Measurements from ENCODE around the gene ZNF804A. TPM values are rescaled to one million over a fixed set of nuclear protein-coding genes. Genes with fewer than 3 reads are reported as not detected.

The ZNF804A gene
- total and polyA plus RNA-seq, 4 donors: 0.17 to 0.52 (median 0.26) TPM

DNA sequence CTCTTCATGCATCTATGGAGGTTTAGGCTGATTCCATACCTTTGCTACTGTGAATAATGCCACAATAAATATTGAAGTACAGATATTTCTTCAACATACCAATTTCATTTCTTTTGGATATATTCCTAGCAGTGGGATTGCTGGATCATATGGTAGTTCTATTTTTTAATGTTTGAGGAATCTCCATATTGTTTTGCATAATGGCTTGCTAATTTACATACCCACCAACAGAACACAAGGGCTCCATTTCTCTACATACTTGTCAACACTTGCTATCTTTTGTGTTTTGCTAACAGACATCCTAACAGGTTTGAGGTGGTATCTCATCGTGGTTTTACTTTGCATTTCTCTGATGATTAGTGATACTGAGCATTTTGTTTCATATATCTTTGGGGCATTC lies 253.2 kb downstream of the ZNF804A start:
- TF ChIP-seq, protein P1, sequence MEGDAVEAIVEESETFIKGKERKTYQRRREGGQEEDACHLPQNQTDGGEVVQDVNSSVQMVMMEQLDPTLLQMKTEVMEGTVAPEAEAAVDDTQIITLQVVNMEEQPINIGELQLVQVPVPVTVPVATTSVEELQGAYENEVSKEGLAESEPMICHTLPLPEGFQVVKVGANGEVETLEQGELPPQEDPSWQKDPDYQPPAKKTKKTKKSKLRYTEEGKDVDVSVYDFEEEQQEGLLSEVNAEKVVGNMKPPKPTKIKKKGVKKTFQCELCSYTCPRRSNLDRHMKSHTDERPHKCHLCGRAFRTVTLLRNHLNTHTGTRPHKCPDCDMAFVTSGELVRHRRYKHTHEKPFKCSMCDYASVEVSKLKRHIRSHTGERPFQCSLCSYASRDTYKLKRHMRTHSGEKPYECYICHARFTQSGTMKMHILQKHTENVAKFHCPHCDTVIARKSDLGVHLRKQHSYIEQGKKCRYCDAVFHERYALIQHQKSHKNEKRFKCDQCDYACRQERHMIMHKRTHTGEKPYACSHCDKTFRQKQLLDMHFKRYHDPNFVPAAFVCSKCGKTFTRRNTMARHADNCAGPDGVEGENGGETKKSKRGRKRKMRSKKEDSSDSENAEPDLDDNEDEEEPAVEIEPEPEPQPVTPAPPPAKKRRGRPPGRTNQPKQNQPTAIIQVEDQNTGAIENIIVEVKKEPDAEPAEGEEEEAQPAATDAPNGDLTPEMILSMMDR (IDR thresholded peaks at IDR 0.05; ENCODE audit: control extremely low read depth, extremely low read depth): no peak
- DNase-seq (no peak), ATAC-seq (ENCODE audit: insufficient read depth, low FRiP score) (no peak)
- Histone ChIP-seq H3K36me3 (ENCODE audit: control insufficient read depth in 4 of 4, insufficient read depth in 4 of 4, low read length in 4 of 4) (no peaks in the 10 kb centered on the region), H3K27me3 (ENCODE audit: control insufficient read depth in 3 of 3, insufficient read depth in 3 of 3, low read length in 2 of 3) (no peaks in the 10 kb centered on the region), H3K9ac (ENCODE audit: insufficient read depth in 1 of 2, low read length in 2 of 2) (no peak overlapping the region), H3K4me1 (ENCODE audit: control insufficient read depth in 5 of 5, insufficient read depth in 5 of 5, low read length in 5 of 5) (no peaks in the 10 kb centered on the region), H3K9me3 (ENCODE audit: control insufficient read depth in 4 of 4, insufficient read depth in 3 of 4, low read length in 3 of 4) (peaks cover 0 to 2% (median 0%) of the 10 kb centered on the region in 4 donors), H3K27ac (ENCODE audit: low read depth in 1 of 2, low read length in 1 of 2) (no peak overlapping the region), H3K4me3 (no peak overlapping the region)
- WGBS, 2 donors: 76 to 91% methylated on average over 1 of the region's 1 CpG

DNA sequence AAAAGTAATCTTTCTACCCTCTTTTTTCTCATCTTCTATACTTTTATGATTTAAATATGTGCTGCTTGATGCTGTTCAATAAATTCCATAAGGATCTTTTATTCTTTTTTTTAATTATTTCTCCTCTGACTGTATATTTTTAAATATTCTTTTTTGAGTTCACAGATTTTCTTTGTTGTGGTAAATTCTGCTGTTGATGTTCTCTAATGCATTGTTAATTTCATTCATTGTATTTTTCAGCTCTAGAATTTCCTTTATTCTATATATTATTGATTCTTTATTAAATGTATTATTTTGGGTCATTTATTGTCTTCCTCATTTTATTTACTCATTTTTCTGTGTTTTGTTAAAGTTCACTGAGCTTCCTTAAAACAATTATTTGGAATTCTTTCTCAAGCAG lies 260.9 kb downstream of the ZNF804A start:
- DNase-seq: no peak
- H3K9ac ChIP-seq (ENCODE audit: insufficient read depth in 1 of 2, low read length in 2 of 2): no peak overlapping the region
- peaks cover 0 to 11% (median 2%) of the 10 kb centered on the region in 4 donors for H3K9me3 ChIP-seq (ENCODE audit: control insufficient read depth in 4 of 4, insufficient read depth in 3 of 4, low read length in 3 of 4)
- no peaks in the 10 kb centered on the region for H3K27me3 ChIP-seq (ENCODE audit: control insufficient read depth in 3 of 3, insufficient read depth in 3 of 3, low read length in 2 of 3)
- TF ChIP-seq, protein P1 (IDR thresholded peaks at IDR 0.05; ENCODE audit: control extremely low read depth, extremely low read depth): no peak
- H3K4me3 ChIP-seq: no peak overlapping the region
- no peak for ATAC-seq (ENCODE audit: insufficient read depth, low FRiP score)
- no peak overlapping the region for H3K27ac ChIP-seq (ENCODE audit: low read depth in 1 of 2, low read length in 1 of 2)
- no peaks in the 10 kb centered on the region for H3K36me3 ChIP-seq (ENCODE audit: control insufficient read depth in 4 of 4, insufficient read depth in 4 of 4, low read length in 4 of 4)
- H3K4me1 ChIP-seq (ENCODE audit: control insufficient read depth in 5 of 5, insufficient read depth in 5 of 5, low read length in 5 of 5): no peaks in the 10 kb centered on the region

- ATAC-seq (ENCODE audit: insufficient read depth, low FRiP score): no peak
- no peaks in the 10 kb centered on the region for H3K27me3 ChIP-seq (ENCODE audit: control insufficient read depth in 3 of 3, insufficient read depth in 3 of 3, low read length in 2 of 3)
- TF ChIP-seq, protein P1 (IDR thresholded peaks at IDR 0.05; ENCODE audit: control extremely low read depth, extremely low read depth): no peak
- H3K4me1 ChIP-seq (ENCODE audit: control insufficient read depth in 5 of 5, insufficient read depth in 5 of 5, low read length in 5 of 5): no peaks in the 10 kb centered on the region
- H3K9me3 ChIP-seq (ENCODE audit: control insufficient read depth in 4 of 4, insufficient read depth in 3 of 4, low read length in 3 of 4): peaks cover 0 to 11% (median 2%) of the 10 kb centered on the region in 4 donors
- H3K9ac ChIP-seq (ENCODE audit: insufficient read depth in 1 of 2, low read length in 2 of 2): no peak overlapping the region
- H3K36me3 ChIP-seq (ENCODE audit: control insufficient read depth in 4 of 4, insufficient read depth in 4 of 4, low read length in 4 of 4): no peaks in the 10 kb centered on the region
- no peak for DNase-seq
- H3K4me3 ChIP-seq: no peak overlapping the region
- 91% methylated on average over 2 of the region's 2 CpGs for WGBS, 2 donors
- no peak overlapping the region for H3K27ac ChIP-seq (ENCODE audit: low read depth in 1 of 2, low read length in 1 of 2)
Observed at GRCh38 chr2:184860744-184861143, 262.4 kb downstream of the ZNF804A start.

DNA sequence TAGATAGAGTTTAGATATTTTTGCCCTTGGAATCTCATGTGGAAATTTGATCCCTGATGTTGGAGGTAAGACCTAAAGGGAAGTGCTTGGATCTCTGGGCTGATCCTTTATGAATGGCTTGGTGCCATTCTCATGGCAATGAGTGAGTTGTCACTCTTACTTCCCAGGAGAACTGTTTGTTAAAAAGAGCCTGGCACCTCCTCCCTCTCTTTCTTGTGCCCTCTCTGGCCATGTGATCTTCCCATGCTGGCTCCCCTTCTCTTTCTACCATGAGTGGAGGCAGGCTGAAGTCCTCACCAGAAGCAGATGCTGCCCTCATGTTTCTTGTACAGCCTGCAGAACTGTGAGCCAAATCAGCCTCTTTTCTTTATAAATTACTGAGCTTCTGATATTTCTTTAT lies 276.9 kb downstream of the ZNF804A start:
- Histone ChIP-seq H3K27me3 (ENCODE audit: control insufficient read depth in 3 of 3, insufficient read depth in 3 of 3, low read length in 2 of 3) (no peaks in the 10 kb centered on the region), H3K9ac (ENCODE audit: insufficient read depth in 1 of 2, low read length in 2 of 2) (no peak overlapping the region), H3K4me1 (ENCODE audit: control insufficient read depth in 5 of 5, insufficient read depth in 5 of 5, low read length in 5 of 5) (no peaks in the 10 kb centered on the region), H3K4me3 (no peak overlapping the region), H3K9me3 (ENCODE audit: control insufficient read depth in 4 of 4, insufficient read depth in 3 of 4, low read length in 3 of 4) (no peaks in the 10 kb centered on the region), H3K36me3 (ENCODE audit: control insufficient read depth in 4 of 4, insufficient read depth in 4 of 4, low read length in 4 of 4) (no peaks in the 10 kb centered on the region), H3K27ac (ENCODE audit: low read depth in 1 of 2, low read length in 1 of 2) (no peak overlapping the region)
- DNase-seq (no peak), ATAC-seq (ENCODE audit: insufficient read depth, low FRiP score) (no peak)
- TF ChIP-seq, protein P1 (IDR thresholded peaks at IDR 0.05; ENCODE audit: control extremely low read depth, extremely low read depth): no peak

All from lung (tissue), 12 donors.